HEK293 (cell line): ENCODE data around the gene TTC9B.

Experiments used
- BCL11A ChIP-seq: fragments of 450-650 bp; formaldehyde crosslinking; IDR thresholded peaks from 2 replicates; pipeline ENCODE4 v1.5.1; 2016; ENCODE audit warnings: low read depth, missing biosample characterization, missing genetic modification characterization
- RBAK ChIP-seq: fragments of 450-650 bp; formaldehyde crosslinking; IDR thresholded peaks from 2 replicates; pipeline ENCODE4 v1.5.1; 2016; ENCODE audit warnings: missing biosample characterization, missing genetic modification characterization
- SETDB1 ChIP-seq: IDR thresholded peaks from one replicate; pipeline ENCODE4 v1.6.1; 2017; ENCODE audit warnings: mild to moderate bottlenecking, low read length, moderate library complexity, mixed read lengths; ENCODE audit not compliant: insufficient read length
- ZBTB7A ChIP-seq: fragments of 450-650 bp; formaldehyde crosslinking; IDR thresholded peaks from 2 replicates; pipeline ENCODE4 v1.5.1; 2016; ENCODE audit warnings: low read depth, missing biosample characterization, missing genetic modification characterization
- ZNF558 ChIP-seq: fragments of 450-650 bp; formaldehyde crosslinking; IDR thresholded peaks from 2 replicates; pipeline ENCODE4 v1.5.1; 2016; ENCODE audit warnings: missing biosample characterization, missing genetic modification characterization
- ZNF629 ChIP-seq: fragments of 450-650 bp; formaldehyde crosslinking; IDR thresholded peaks from 2 replicates; pipeline ENCODE4 v1.5.1; 2017; ENCODE audit warnings: missing biosample characterization, missing genetic modification characterization
- TF ChIP-seq, protein P1 (sequence below): fragments of 450-650 bp; IDR thresholded peaks from 2 replicates; pipeline ENCODE4 v1.5.1; 2018; ENCODE audit warnings: missing biosample characterization, missing genetic modification characterization
- TF ChIP-seq, protein P2 (sequence below): fragments of 450-650 bp; formaldehyde crosslinking; IDR thresholded peaks from 2 replicates; pipeline ENCODE4 v1.5.1; 2016; ENCODE audit warnings: missing biosample characterization, missing genetic modification characterization

DNA sequence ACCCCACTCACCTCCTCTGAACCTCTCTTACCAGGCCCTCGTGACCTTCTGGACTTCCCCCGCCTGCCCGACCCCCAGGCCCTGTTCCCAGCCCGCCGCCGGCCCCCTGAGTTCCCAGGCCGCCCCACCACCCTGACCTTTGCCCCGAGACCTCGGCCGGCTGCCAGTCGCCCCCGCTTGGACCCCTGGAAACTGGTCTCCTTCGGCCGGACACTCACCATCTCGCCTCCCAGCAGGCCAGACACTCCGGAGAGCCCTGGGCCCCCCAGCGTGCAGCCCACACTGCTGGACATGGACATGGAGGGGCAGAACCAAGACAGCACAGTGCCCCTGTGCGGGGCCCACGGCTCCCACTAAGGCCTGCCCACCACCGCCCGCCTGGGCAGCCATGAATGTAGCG lies 3.2 kb downstream of the TTC9B start:
- TF ChIP-seq ZNF558 (no peak), ZBTB7A (tag by site-specific recombination) (no peak), RBAK (tag by site-specific recombination) (no peak), BCL11A (no peak), SETDB1 (no peak), ZNF629 (tag by site-specific recombination) (no peak)
- TF ChIP-seq, protein P1, sequence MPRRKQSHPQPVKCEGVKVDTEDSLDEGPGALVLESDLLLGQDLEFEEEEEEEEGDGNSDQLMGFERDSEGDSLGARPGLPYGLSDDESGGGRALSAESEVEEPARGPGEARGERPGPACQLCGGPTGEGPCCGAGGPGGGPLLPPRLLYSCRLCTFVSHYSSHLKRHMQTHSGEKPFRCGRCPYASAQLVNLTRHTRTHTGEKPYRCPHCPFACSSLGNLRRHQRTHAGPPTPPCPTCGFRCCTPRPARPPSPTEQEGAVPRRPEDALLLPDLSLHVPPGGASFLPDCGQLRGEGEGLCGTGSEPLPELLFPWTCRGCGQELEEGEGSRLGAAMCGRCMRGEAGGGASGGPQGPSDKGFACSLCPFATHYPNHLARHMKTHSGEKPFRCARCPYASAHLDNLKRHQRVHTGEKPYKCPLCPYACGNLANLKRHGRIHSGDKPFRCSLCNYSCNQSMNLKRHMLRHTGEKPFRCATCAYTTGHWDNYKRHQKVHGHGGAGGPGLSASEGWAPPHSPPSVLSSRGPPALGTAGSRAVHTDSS (tag by site-specific recombination) = no peak
- TF ChIP-seq, protein P2, sequence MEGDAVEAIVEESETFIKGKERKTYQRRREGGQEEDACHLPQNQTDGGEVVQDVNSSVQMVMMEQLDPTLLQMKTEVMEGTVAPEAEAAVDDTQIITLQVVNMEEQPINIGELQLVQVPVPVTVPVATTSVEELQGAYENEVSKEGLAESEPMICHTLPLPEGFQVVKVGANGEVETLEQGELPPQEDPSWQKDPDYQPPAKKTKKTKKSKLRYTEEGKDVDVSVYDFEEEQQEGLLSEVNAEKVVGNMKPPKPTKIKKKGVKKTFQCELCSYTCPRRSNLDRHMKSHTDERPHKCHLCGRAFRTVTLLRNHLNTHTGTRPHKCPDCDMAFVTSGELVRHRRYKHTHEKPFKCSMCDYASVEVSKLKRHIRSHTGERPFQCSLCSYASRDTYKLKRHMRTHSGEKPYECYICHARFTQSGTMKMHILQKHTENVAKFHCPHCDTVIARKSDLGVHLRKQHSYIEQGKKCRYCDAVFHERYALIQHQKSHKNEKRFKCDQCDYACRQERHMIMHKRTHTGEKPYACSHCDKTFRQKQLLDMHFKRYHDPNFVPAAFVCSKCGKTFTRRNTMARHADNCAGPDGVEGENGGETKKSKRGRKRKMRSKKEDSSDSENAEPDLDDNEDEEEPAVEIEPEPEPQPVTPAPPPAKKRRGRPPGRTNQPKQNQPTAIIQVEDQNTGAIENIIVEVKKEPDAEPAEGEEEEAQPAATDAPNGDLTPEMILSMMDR (tag by site-specific recombination) = no peak
